Activated CD8-positive, alpha-beta T cell treated with anti-CD3 and anti-CD28 coated beads for 36 hours (primary cell): Measurements from ENCODE around the gene ALDH18A1. TPM values are rescaled to one million over a fixed set of nuclear protein-coding genes. Genes with fewer than 3 reads are reported as not detected.

Source experiments
- ATAC-seq: fragments of 200-7000 bp; cut with Tn5 transposase; one replicate; pipeline ENCODE4 v1.10.0; 2021; ENCODE audit warnings: mild to moderate bottlenecking, moderate library complexity
- CTCF ChIA-PET: fragments of 350-600 bp; sonication (Branson Sonifier 250); formaldehyde crosslinking; loops from one replicate; lab custom pipeline; 2021; ENCODE audit warnings: antibody characterized with exemption; lab: Charles Lee
- POLR2A ChIA-PET: fragments of 350-600 bp; sonication (Branson Sonifier 250); formaldehyde crosslinking; loops from one replicate; lab custom pipeline; 2021; ENCODE audit warnings: antibody characterized with exemption; lab: Charles Lee
- DNase-seq: peaks from one replicate; pipeline ENCODE4 v3.0.0-alpha.2; 2020
- H3K27ac Mint-ChIP-seq: one replicate; pipeline ENCODE4 v1.8.0; 2021; ENCODE audit warnings: mild to moderate bottlenecking, mixed read lengths
- H3K27me3 Mint-ChIP-seq: one replicate; pipeline ENCODE4 v1.8.0; 2021; ENCODE audit warnings: mixed read lengths
- H3K36me3 Mint-ChIP-seq: one replicate; pipeline ENCODE4 v1.8.0; 2021; ENCODE audit warnings: low read depth, mixed read lengths
- H3K4me1 Mint-ChIP-seq: one replicate; pipeline ENCODE4 v1.8.0; 2021; ENCODE audit warnings: low read depth, mixed read lengths
- H3K4me3 Mint-ChIP-seq: one replicate; pipeline ENCODE4 v1.8.0; 2021; ENCODE audit warnings: mild to moderate bottlenecking, moderate library complexity, mixed read lengths
- H3K9me3 Mint-ChIP-seq: one replicate; pipeline ENCODE4 v1.8.0; 2021; ENCODE audit warnings: mixed read lengths
- intact Hi-C: fragments of 100-400 bp; cut with micrococcal nuclease; formaldehyde crosslinking; loops from one replicate; pipeline ENCODE4 v1.10.0; 2022
- total RNA-seq, 2 experiments: library from RNA; stranded (reverse); gene quantifications; one replicate each; pipeline ENCODE4 v1.2.3, GENCODE V29; 2021
- TF ChIP-seq, protein P1 (sequence below): fragments of 200-600 bp; IDR thresholded peaks from one replicate; pipeline ENCODE4 v1.8.0; 2022; ENCODE audit warnings: antibody characterized with exemption, mild to moderate bottlenecking

ALDH18A1 gene
- total RNA-seq, 2 experiments from 2014 or later, result 119 TPM

DNA sequence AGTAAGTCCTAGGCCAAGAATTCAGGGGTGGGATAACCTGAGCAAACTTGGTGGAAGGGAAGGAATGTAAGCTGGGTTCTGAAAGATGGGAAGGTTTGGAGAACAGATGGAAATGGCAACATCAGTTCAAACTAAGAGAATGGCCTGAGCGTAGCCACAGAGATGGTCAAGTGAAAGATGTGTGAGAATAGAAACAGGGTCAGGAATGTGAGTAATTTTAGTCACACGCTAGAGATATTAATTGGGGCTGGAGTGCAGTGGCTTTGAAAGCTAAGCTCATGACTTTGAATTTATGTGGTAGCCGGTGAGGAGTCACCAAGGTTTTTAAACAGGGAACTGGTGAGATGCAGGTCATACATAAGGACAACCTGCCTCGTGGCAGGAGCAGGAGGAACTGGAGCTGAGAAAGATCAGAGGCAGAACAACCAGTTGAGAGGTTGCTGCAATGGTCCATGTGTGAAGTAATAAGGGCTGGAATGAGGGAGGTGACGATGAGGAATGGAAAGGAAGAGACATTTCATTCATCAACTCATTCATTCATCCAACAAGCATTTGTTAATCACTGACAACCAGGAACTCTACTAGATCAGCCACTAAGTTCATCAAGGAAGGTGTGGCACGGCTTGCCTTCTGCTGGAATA is 82.4 kb downstream of the ALDH18A1 start:
- no peaks in the 10 kb centered on the region for H3K4me1 Mint-ChIP-seq
- CTCF ChIA-PET, result no interaction called here
- no peaks in the 10 kb centered on the region for H3K36me3 Mint-ChIP-seq
- peaks cover 18% of the 10 kb centered on the region for H3K27me3 Mint-ChIP-seq
- H3K4me3 Mint-ChIP-seq, result no peak overlapping the region
- no peak overlapping the region for H3K27ac Mint-ChIP-seq
- POLR2A ChIA-PET, result no interaction called here
- no peak for ATAC-seq
- intact Hi-C loops, result no loop called here
- no peaks in the 10 kb centered on the region for H3K9me3 Mint-ChIP-seq
- no peak for DNase-seq
- TF ChIP-seq, protein P1, sequence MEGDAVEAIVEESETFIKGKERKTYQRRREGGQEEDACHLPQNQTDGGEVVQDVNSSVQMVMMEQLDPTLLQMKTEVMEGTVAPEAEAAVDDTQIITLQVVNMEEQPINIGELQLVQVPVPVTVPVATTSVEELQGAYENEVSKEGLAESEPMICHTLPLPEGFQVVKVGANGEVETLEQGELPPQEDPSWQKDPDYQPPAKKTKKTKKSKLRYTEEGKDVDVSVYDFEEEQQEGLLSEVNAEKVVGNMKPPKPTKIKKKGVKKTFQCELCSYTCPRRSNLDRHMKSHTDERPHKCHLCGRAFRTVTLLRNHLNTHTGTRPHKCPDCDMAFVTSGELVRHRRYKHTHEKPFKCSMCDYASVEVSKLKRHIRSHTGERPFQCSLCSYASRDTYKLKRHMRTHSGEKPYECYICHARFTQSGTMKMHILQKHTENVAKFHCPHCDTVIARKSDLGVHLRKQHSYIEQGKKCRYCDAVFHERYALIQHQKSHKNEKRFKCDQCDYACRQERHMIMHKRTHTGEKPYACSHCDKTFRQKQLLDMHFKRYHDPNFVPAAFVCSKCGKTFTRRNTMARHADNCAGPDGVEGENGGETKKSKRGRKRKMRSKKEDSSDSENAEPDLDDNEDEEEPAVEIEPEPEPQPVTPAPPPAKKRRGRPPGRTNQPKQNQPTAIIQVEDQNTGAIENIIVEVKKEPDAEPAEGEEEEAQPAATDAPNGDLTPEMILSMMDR, result no peak

DNA sequence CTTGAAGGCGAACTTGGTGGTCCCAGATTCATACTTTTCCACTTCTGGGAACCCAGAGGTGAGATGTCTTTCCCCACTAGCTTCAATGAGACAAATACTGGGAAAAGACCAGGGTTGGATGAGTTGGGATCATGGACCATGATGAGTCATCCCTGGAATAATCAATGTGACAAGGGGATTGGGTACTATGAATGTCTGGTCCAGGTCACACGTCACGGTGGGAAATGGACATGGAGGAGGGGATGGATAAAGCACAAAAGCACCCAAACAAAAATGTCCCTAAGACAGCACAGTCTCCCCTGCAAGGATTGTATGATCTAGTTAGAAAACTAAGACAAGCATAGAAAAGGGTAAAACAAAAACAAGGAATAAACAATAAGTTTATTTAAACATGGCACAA is 83.0 kb downstream of the ALDH18A1 start:
- ChIA-PET POLR2A (no interaction called here), CTCF (no interaction called here)
- no peak for DNase-seq
- Mint-ChIP-seq H3K36me3 (no peaks in the 10 kb centered on the region), H3K27ac (no peak overlapping the region), H3K27me3 (peaks cover 16% of the 10 kb centered on the region), H3K4me3 (no peak overlapping the region), H3K9me3 (no peaks in the 10 kb centered on the region), H3K4me1 (no peaks in the 10 kb centered on the region)
- TF ChIP-seq, protein P1, result no peak
- ATAC-seq, result no peak
- intact Hi-C loops, result no loop called here

DNA sequence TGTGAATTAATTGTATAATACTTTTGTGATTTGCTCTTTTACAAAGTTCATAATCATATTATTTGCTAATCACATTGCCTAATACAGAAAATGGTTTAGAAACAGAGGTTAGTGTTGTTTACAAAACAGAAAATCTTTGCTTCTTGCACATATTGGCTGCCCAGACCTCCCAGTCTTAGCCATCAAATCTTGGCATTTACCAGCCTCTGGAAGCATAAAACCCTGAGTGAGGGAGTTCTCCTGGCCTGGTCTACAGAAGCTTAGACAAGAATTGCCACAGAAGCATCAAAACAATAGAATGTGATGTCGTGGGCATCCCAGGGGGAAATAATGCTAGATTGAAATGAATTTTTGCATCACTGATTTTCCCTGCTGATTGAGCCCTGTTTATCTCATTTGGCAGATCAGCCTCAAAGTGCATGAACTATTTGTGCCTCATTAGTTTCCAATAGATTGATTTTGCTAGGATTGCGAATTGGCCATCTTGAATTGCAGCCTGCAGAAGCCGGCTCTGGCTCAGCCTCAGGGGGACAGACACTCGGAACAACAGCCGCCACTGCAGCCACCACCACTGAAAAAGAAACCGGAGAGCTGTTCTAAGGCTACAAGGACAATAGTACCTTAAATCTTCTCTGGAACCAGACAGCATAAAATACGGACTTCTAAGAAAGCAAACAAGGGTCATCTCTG is 84.2 kb downstream of the ALDH18A1 start:
- H3K4me3 Mint-ChIP-seq, result no peak overlapping the region
- no peak for DNase-seq

DNA sequence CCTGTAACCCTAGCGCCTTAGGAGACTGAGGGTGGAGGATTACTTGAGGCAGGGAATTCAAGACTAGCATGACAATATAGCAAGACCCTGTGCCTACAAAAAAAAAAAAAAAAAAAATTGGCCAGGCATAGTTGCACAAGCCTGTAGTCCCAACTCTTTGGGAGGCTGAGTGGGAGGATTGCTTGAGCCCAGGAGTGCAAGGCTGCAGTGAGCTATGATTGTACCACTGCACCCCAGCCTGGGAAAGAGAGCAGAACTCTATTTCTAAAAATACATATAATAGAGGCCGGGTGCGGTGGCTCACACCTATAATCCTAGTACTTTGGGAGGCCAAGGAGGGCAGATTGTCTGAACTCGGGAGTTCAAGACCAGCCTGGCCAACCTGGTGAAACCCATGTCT is 85.1 kb downstream of the ALDH18A1 start:
- Mint-ChIP-seq H3K36me3 (no peaks in the 10 kb centered on the region), H3K4me1 (no peaks in the 10 kb centered on the region), H3K9me3 (no peaks in the 10 kb centered on the region), H3K27ac (no peak overlapping the region), H3K27me3 (peaks cover 14% of the 10 kb centered on the region), H3K4me3 (no peak overlapping the region)
- intact Hi-C loops, result no loop called here
- CTCF ChIA-PET, result no interaction called here
- DNase-seq, result no peak
- TF ChIP-seq, protein P1, result no peak
- POLR2A ChIA-PET, result no interaction called here
- no peak for ATAC-seq

More for the DNA sequence above, 84.2 kb downstream of the ALDH18A1 start:
- intact Hi-C loops, result no loop called here
- TF ChIP-seq, protein P1, result no peak
- H3K9me3 Mint-ChIP-seq, result no peaks in the 10 kb centered on the region
- ChIA-PET CTCF (no interaction called here), POLR2A (no interaction called here)
- peaks cover 14% of the 10 kb centered on the region for H3K27me3 Mint-ChIP-seq
- H3K27ac Mint-ChIP-seq, result no peak overlapping the region
- no peaks in the 10 kb centered on the region for H3K4me1 Mint-ChIP-seq
- H3K36me3 Mint-ChIP-seq, result no peaks in the 10 kb centered on the region
- no peak for ATAC-seq

DNA sequence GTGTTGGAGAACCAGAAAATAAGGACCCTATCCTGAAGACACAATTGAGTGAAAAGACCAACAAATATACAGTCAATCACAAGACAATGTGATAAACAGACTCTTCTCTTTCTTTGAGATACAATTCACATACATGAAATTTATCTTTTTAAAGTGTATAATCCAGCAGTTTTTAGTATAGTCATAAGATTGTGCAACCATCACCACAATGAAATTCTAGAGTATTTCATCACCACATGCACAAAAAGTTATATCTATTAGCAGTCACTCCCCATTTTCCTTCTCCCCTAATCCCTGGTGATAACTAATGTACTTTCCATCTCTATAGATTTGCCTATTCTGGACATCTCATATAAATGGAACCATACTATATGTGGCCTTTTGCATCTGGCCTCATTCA is 87.1 kb downstream of the ALDH18A1 start:
- CTCF ChIA-PET, result no interaction called here
- H3K4me1 Mint-ChIP-seq, result no peaks in the 10 kb centered on the region
- no peaks in the 10 kb centered on the region for H3K36me3 Mint-ChIP-seq
- no peak overlapping the region for H3K27ac Mint-ChIP-seq
- H3K9me3 Mint-ChIP-seq, result no peaks in the 10 kb centered on the region
- POLR2A ChIA-PET, result no interaction called here
- H3K4me3 Mint-ChIP-seq, result no peak overlapping the region
- TF ChIP-seq, protein P1, result no peak
- peaks cover 7% of the 10 kb centered on the region for H3K27me3 Mint-ChIP-seq
- DNase-seq (no peak), ATAC-seq (no peak)
- intact Hi-C loops, result no loop called here
